Skin epidermis (tissue), 12 donors: ENCODE data around the gene LIX1L.

Experiments
- H3K27ac ChIP-seq, 21 experiments: fragments of 200-600 bp; sonication (generic) in 11 of 21; one replicate each; pipeline ENCODE4 v1.5.0; 2020; ENCODE audit warnings: mild to moderate bottlenecking in 3 of 21, inconsistent platforms in 2 of 21, moderate library complexity in 2 of 21
- H3K4me3 ChIP-seq, 7 experiments: fragments of 200-600 bp; sonication (generic) in 2 of 7; one replicate each; pipeline ENCODE4 v1.5.0; 2020; ENCODE audit warnings: inconsistent platforms in 2 of 7, mild to moderate bottlenecking in 2 of 7, moderate library complexity in 1 of 7

LIX1L gene

DNA sequence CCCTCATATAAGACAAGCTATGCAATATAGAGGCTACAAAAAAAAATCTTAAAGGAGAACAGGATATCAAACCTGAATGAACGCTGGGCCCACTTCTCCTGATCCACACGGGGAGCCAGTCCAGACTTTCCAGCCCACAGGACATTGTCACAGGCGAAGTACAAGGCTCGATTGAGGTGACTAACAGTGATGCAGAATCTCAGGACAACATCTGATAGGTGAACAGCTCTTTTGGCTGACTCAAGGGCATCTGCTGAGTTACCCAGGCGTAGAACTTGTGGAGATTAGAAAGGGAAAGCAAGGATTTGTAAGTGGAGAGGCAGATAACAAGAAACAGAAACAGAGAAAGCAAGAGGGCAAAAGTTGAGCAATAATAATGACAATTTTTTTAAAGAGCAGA lies 41.1 kb downstream of the LIX1L start:
- peak overlapping the region in 2 of 21 experiments; percentile 7 to 93 for H3K27ac ChIP-seq

DNA sequence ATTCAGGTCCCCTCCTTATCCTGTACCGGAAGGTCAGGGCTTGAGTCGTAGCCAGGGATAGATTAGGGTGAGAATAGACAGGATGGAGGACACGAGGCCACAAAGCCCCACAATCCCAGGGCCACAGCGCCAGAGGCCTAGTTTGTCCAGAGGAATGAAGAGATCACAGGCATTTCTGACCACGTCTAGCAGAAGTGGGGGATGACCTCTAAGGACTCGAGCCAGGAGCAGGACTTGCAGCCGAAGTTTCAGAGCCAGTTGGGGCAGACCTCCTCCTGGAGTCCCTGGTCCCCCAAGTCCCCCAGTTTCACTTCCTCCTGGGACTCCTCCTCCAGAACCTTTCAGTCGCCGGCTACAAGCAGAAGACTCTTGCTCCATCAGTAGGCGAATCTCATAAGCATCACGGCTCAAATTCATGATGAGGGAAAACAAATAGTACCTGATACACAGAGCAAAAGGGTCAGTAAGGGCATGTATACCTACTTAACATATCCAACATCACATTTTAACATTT lies 45.6 kb downstream of the LIX1L start:
- no peak overlapping the region for H3K4me3 ChIP-seq
- no peak overlapping the region for H3K27ac ChIP-seq

More for the DNA sequence above, 41.1 kb downstream of the LIX1L start:
- H3K4me3 ChIP-seq = no peak overlapping the region

GRCh38 chr1:145908653-145909052 lies 49.2 kb downstream of the LIX1L start:
- H3K4me3 ChIP-seq = no peak overlapping the region

DNA sequence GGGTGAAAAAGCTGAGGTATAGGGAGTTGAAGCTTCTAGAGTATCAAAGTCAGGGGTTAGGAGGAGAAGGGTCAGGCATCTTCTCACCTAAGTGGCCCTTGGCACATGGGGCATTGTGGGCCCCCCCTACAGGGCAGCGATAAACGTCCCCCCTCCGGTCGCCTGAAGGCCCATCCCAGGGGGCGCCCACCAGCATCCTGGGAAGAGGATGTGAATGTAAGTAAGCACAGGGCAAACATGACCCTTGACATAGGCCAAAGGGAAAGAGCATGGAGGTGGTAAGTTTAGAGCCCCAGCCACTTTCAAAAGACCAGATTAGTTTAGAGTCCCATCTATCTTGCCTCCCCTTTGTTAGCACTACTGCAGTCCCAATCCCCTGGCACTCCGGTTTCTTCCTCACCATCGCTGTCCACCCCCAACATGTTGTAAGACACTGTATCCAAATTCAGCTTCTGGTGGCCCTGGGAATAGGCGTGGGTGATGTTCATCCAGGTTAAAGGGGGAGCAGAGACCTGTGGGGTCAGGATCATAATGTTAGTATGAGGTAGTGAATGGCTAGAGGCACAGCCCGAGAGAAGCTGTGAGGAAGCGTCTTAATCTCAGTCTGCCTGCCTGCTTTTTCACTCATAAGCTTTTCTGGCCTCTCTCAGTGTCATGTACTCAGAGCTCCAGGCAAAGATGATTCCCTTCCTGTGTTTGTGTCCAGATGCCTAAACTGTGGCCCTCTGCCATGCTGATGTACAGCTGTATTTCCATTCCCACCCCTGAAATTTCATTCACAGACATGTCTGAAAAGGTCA lies 50.7 kb downstream of the LIX1L start:
- Histone ChIP-seq H3K27ac (peak overlapping the region in 3 of 21 experiments; percentile 29 to 57 (median 37)), H3K4me3 (no peak overlapping the region)

More at GRCh38 chr1:145908653-145909052, 49.2 kb downstream of the LIX1L start:
- H3K27ac ChIP-seq = peak overlapping the region in 5 of 21 experiments; percentile 4 to 52 (median 44)

GRCh38 chr1:145901312-145902021 lies 56.4 kb downstream of the LIX1L start:
- H3K4me3 ChIP-seq = no peak overlapping the region

GRCh38 chr1:145898756-145899155 lies 59.1 kb downstream of the LIX1L start:
- H3K27ac ChIP-seq = no peak overlapping the region
- H3K4me3 ChIP-seq = no peak overlapping the region

More at GRCh38 chr1:145901312-145902021, 56.4 kb downstream of the LIX1L start:
- H3K27ac ChIP-seq = no peak overlapping the region

DNA sequence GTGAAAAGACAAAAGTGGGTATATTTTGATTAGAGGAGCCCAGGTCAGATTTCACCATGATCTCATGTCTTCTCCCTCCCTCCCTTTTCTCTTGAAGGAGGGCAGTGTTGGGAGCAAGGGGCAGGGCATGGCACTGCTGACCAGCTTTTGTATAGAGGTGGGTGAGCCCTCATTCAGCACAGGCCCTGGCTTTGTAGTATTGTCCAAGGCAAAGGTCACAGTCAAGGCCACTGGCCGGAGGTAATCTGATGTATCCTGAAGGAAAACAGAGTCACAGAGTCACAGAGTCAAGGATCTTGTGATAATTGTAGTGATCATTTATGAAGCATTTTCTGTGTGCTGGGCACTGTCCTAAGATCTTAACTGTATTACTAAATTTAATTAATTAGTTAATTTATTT lies 59.8 kb downstream of the LIX1L start:
- Histone ChIP-seq H3K27ac (no peak overlapping the region), H3K4me3 (no peak overlapping the region)

- Histone ChIP-seq H3K27ac (no peak overlapping the region), H3K4me3 (no peak overlapping the region)
Measured at GRCh38 chr1:145895471-145895870, 62.3 kb downstream of the LIX1L start.

GRCh38 chr1:145893306-145894055 lies 64.3 kb downstream of the LIX1L start:
- no peak overlapping the region for H3K4me3 ChIP-seq
- peak overlapping the region in 7 of 21 experiments; percentile 52 to 94 (median 87) for H3K27ac ChIP-seq

DNA sequence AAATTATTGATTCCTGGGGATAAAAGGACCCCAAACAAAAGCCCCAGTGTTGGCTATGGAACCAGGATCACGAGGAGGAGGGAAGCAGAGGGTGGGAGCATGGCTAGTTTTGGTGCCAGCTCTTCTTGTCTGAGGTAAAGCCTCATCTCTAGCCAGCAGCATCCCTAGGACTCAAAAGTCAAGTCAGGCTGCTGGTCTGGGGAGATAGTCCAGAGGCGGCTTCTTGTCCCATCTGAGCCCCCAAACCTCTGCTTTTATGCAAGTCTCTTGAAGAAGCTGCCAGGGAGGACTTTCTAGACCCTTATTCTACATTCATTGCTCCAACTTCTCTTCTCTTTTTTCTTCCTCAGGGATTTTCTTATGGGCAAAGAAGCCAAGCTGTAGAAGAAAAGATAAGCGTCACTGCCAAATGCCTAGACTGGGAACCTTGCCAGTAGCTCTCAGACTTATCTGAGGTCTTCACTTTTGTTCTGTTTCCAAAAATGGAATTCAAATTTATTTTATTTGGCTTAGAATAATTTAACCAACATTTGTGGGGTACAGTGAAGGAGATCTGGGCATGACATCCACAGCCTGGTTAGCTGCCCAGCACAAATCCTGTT lies 65.2 kb downstream of the LIX1L start:
- H3K27ac ChIP-seq = peak overlapping the region; percentile 23 to 94 (median 79)
- no peak overlapping the region for H3K4me3 ChIP-seq

GRCh38 chr1:145891587-145892485 lies 66.0 kb downstream of the LIX1L start:
- Histone ChIP-seq H3K4me3 (no peak overlapping the region), H3K27ac (peak overlapping the region; percentile 23 to 94 (median 79))

DNA sequence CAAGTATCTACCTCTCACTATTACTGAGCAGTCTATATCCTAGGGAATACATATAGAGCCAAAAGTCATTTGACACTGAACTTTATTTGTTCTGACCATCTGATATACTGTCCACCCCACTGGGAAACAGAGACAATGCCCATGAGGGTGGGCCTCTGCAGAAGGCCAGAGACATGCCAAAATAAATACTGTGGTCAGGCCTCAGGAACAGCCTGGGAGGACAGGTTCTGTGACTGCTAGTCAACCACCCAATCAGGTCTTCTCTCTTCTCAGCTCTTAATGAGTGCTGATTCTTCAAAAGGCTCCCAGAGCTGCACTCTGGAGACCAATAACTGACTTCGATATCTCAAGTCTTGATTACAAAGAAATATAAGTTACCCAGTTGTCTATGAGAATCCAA lies 66.7 kb downstream of the LIX1L start:
- Histone ChIP-seq H3K27ac (peak overlapping the region in 20 of 21 experiments; percentile 48 to 94 (median 80)), H3K4me3 (no peak overlapping the region)

- Histone ChIP-seq H3K27ac (peak overlapping the region in 6 of 21 experiments; percentile 8 to 86 (median 44)), H3K4me3 (no peak overlapping the region)
Measured at GRCh38 chr1:145889722-145890121, 68.1 kb downstream of the LIX1L start.

- no peak overlapping the region for H3K4me3 ChIP-seq
- H3K27ac ChIP-seq = no peak overlapping the region
Measured at GRCh38 chr1:145887631-145888030, 70.2 kb downstream of the LIX1L start.

DNA sequence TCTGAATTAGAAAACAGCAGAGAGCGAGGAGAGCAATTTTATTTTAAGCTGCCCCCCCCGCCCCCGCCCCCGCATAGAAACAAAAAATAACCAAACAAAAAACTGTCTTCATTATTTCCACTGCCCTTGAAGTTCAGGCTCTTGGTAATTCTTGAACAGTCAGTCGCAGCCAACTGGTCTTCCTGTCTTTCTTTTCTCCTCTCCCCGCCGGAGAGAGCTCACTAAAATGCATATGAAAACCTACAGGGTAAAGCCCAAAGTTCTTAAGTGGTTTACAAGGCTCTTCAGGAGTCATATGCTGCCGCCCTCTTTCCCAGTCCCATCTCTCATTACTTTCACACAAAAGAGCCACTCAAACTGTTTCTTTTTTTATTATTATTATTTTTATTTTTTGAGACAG lies 71.0 kb downstream of the LIX1L start:
- H3K4me3 ChIP-seq = no peak overlapping the region
- H3K27ac ChIP-seq = peak overlapping the region in 1 of 21 experiments; percentile 63

DNA sequence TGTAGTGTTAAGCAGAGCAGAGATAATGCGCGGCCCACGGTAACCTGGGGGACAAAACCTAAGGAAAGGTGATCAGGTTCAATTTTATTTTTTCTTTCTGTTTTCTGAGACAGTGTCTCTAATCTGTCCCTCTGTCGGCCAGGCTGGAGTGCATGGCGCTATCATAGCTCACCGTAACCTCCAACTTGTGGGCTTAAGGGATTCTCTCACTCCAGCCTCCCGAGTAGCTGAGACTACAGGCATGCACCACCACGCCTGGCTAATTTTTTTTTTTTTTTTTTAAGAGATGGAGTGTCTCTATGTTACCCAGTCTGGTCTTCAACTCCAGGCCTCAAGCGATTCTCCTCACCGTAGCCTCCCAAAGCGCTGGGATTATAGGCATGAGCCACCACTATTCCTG lies 71.4 kb downstream of the LIX1L start:
- Histone ChIP-seq H3K4me3 (peak overlapping the region; percentile 44 to 75 (median 56)), H3K27ac (peak overlapping the region in 2 of 21 experiments; percentile 18 to 63)

DNA sequence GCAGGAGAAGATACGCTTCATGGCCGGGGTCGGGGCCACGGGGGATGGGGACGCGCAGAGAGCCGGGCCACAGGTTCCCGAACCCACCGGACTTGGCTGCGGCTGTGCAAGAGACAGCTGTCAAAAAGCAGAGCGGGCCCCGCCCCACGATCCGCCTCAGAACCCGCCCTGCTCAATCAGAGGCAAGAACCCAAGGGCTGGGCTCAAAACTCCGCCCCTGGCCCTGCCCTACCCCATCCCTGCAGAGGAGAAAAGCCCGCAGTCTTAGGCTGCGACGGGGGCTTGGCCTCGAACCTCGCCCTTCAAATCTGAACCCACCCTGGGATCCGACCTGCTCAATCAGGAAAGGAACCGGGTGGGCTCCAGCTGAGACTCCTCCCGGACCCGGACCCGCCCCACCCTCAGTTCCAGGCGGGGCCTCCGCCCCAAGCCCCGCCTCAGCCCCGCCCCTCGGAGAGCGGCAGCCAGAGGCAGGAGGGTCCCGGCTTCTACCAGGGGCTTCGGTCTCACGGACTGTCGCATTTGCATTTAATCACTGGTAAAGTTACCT lies 72.0 kb downstream of the LIX1L start, which contains the start of gene ANKRD35:
ANKRD35 (minus strand) TSS at position 129 of the 550 bp plus-strand sequence; CDS start at position 21, 108 bp downstream.
- Histone ChIP-seq H3K27ac (peak within 1 kb of the TSS in 7 of 21 experiments; percentile 10 to 63 (median 22)), H3K4me3 (peak within 1 kb of the TSS; percentile 44 to 75 (median 56))

GRCh38 chr1:145884675-145885074 lies 73.1 kb downstream of the LIX1L start:
- Histone ChIP-seq H3K27ac (peak overlapping the region in 5 of 21 experiments; percentile 10 to 63 (median 41)), H3K4me3 (peak overlapping the region in 4 of 7 experiments; percentile 52 to 75 (median 60))
